ENCODE data around the gene RBP2. TPM values are rescaled to one million over a fixed set of nuclear protein-coding genes. Genes with fewer than 3 reads are reported as not detected.

Gene RBP2
- total and polyA plus RNA-seq, 2 of the 8 experiments (the other 6 are each of a cell fraction or from before 2014, with no cell fraction given) = not detected

- FAIRE-seq (no peak), DNase-seq (ENCODE audit: low read depth in 1 of 2, low spot score in 2 of 2) (no peak)
- Histone ChIP-seq H2BK5ac (ENCODE audit: low read depth, low read length) (no peak overlapping the region), H3K79me1 (ENCODE audit: low read depth, low read length) (no peaks in the 10 kb centered on the region), H2AK5ac (ENCODE audit: low read depth, low read length) (no peak overlapping the region), H3K18ac (ENCODE audit: extremely low read depth, low read length) (no peak overlapping the region), H3K23ac (ENCODE audit: insufficient read length) (no peak overlapping the region), H3K4ac (replicated peaks; ENCODE audit: insufficient read length, low read depth, low read length) (no peak overlapping the region), H4K5ac (ENCODE audit: insufficient read length, low read depth, low read length) (no peak overlapping the region), H3K36me3 (ENCODE audit: control insufficient read depth in 2 of 4, insufficient read depth in 4 of 4, low read length in 3 of 4) (no peaks in the 10 kb centered on the region), H2BK15ac (ENCODE audit: low read length) (no peak overlapping the region), H3K9me3 (ENCODE audit: insufficient read depth in 2 of 2, low read depth in 1 of 2, low read length in 1 of 2) (no peaks in the 10 kb centered on the region), H3K79me2 (ENCODE audit: control insufficient read depth in 1 of 2, insufficient read depth in 2 of 2, low read length in 2 of 2) (no peaks in the 10 kb centered on the region), H2AFZ (ENCODE audit: low read length) (no peak overlapping the region), H3K9ac (replicated peaks in 1 of 4; ENCODE audit: extremely low read depth in 1 of 4, low read depth in 3 of 4, low read length in 3 of 4) (no peak overlapping the region), H2BK12ac (ENCODE audit: low read depth, low read length) (no peak overlapping the region), H4K8ac (ENCODE audit: extremely low read depth, insufficient read depth, low read length) (no peak overlapping the region), H3K27me3 (replicated peaks in 1 of 4; ENCODE audit: control insufficient read depth in 3 of 4, extremely low read depth in 1 of 4, insufficient read depth in 3 of 4, low read length in 3 of 4) (no peaks in the 10 kb centered on the region), H2BK120ac (replicated peaks; ENCODE audit: low read depth, low read length) (no peak overlapping the region), H3K23me2 (ENCODE audit: low read depth, low read length) (no peaks in the 10 kb centered on the region), H4K91ac (replicated peaks; ENCODE audit: insufficient read length, low read length) (no peak overlapping the region), H3K4me1 (replicated peaks in 1 of 4; ENCODE audit: control insufficient read depth in 3 of 4, insufficient read depth in 4 of 4, low read length in 3 of 4) (no peaks in the 10 kb centered on the region), H4K20me1 (replicated peaks in 1 of 2; ENCODE audit: control insufficient read depth in 1 of 2, insufficient read depth in 2 of 2, low read length in 2 of 2) (no peaks in the 10 kb centered on the region), H3K14ac (ENCODE audit: insufficient read length) (no peak overlapping the region), H2BK20ac (ENCODE audit: low read length) (no peak overlapping the region), H3K56ac (replicated peaks; ENCODE audit: insufficient read length, low read depth, low read length) (no peak overlapping the region), H3K4me3 (ENCODE audit: extremely low read depth in 1 of 4, insufficient read depth in 2 of 4, low read depth in 3 of 4, low read length in 4 of 4) (no peak overlapping the region), H3K4me2 (ENCODE audit: insufficient read depth in 1 of 2, low read depth in 2 of 2, low read length in 2 of 2) (no peak overlapping the region), H3K27ac (ENCODE audit: low read depth, low read length) (no peak overlapping the region)
- ChIA-PET CTCF (ENCODE audit: partially characterized antibody) (no interaction called here), POLR2A (ENCODE audit: partially characterized antibody) (no interaction called here)
- TF ChIP-seq HDAC2 (IDR thresholded peaks at IDR 0.05; ENCODE audit: borderline replicate concordance in 1 of 2, low read depth in 2 of 2, low read length in 2 of 2) (no peak), CEBPB (IDR thresholded peaks at IDR 0.05; ENCODE audit: low read depth, low read length) (no peak), CTCF (IDR thresholded peaks at IDR 0.05; ENCODE audit: control extremely low read depth in 1 of 3, insufficient read depth in 1 of 3, low read depth in 1 of 3, low read length in 3 of 3) (no peak), RBBP5 (IDR thresholded peaks at IDR 0.05; ENCODE audit: borderline replicate concordance, low read depth, low read length) (no peak), KDM1A (IDR thresholded peaks at IDR 0.05; ENCODE audit: borderline replicate concordance, low read length) (no peak), TAF1 (IDR thresholded peaks at IDR 0.05; ENCODE audit: low read depth, low read length) (no peak), SP2 (IDR thresholded peaks at IDR 0.05; ENCODE audit: low read length) (no peak), MAX (IDR thresholded peaks at IDR 0.05) (no peak)
- TF ChIP-seq, protein P1, sequence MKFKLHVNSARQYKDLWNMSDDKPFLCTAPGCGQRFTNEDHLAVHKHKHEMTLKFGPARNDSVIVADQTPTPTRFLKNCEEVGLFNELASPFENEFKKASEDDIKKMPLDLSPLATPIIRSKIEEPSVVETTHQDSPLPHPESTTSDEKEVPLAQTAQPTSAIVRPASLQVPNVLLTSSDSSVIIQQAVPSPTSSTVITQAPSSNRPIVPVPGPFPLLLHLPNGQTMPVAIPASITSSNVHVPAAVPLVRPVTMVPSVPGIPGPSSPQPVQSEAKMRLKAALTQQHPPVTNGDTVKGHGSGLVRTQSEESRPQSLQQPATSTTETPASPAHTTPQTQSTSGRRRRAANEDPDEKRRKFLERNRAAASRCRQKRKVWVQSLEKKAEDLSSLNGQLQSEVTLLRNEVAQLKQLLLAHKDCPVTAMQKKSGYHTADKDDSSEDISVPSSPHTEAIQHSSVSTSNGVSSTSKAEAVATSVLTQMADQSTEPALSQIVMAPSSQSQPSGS (IDR thresholded peaks at IDR 0.05; ENCODE audit: low read length) = no peak
- 98% methylated on average over 3 of the region's 3 CpGs; no CpG with 5 or more reads in 1 of the 2 experiments for WGBS, 2 experiments (ENCODE audit: extremely low coverage in 1 of 2, insufficient coverage in 1 of 2, insufficient read length in 1 of 2, insufficient replicate concordance in 2 of 2, low coverage in 1 of 2, low lambda C conversion rate in 2 of 2, missing lambda C conversion rate in 1 of 2)
Measured at GRCh38 chr3:139463466-139463865, 12.8 kb downstream of the RBP2 start.
